Left lung (tissue), 10 donors: ENCODE results near the gene TRIM37. TPM values are rescaled to one million over a fixed set of nuclear protein-coding genes. Genes with fewer than 3 reads are reported as not detected.

Experiments used
- ATAC-seq: fragments of 200-7000 bp; cut with Tn5 transposase; one replicate; pipeline ENCODE4 v1.9.1; 2020; ENCODE audit warnings: moderate library complexity
- DNase-seq, 4 donors: peaks; one replicate each; pipeline ENCODE4 v3.0.0-alpha.2; 2013 to 2020
- H3K27ac ChIP-seq, 2 donors: fragments of 200-600 bp; sonication (generic) in 1 of 2; one replicate each; pipeline versions ENCODE4 v1.5.0 to v1.8.0; 2020 to 2021
- H3K27me3 ChIP-seq, 2 donors: fragments of 200-600 bp; sonication (generic) in 1 of 2; one replicate each; pipeline versions ENCODE4 v1.5.0 to v1.8.0; 2020 to 2021
- H3K36me3 ChIP-seq, 2 donors: fragments of 200-600 bp; sonication (generic) in 1 of 2; one replicate each; pipeline versions ENCODE4 v1.5.0 to v1.8.0; 2020 to 2021
- H3K4me1 ChIP-seq, 2 donors: fragments of 200-600 bp; one replicate each; pipeline ENCODE4 v1.8.0; 2021
- H3K4me3 ChIP-seq, 2 donors: fragments of 200-600 bp; sonication (generic) in 1 of 2; one replicate each; pipeline versions ENCODE4 v1.5.0 to v1.8.0; 2020 to 2021; ENCODE audit warnings: mild to moderate bottlenecking in 1 of 2
- H3K9me3 ChIP-seq, 2 donors: fragments of 200-600 bp; sonication (generic) in 1 of 2; one replicate each; pipeline versions ENCODE4 v1.5.0 to v1.8.0; 2020 to 2021
- intact Hi-C, 2 donors: fragments of 100-400 bp; cut with DNase I; formaldehyde crosslinking; loops; one replicate each; pipeline versions ENCODE4 v1.11.2 to v1.14.2; 2022
- polyA plus RNA-seq, 6 donors: library from polyadenylated mRNA; unstranded; fragments of 120-200 nt; gene quantifications; one replicate each; pipeline ENCODE4 v1.2.1, GENCODE V29; 2013; ENCODE audit not compliant: insufficient read length in 6 of 6
- total RNA-seq, 2 donors: library from RNA; stranded (reverse); fragmentation: NEBNext Ultra II Directional; extraction: Animal tissue kit (Norgen Biotek cat#: 25700); gene quantifications; one replicate each; pipeline ENCODE4 v1.2.1, GENCODE V29; 2021
- TF ChIP-seq, protein P1 (sequence below), 2 donors: fragments of 200-600 bp; sonication (generic) in 1 of 2; IDR thresholded peaks; one replicate each; pipeline versions ENCODE4 v1.5.0 to v1.8.0; 2021; ENCODE audit warnings: antibody characterized with exemption in 2 of 2
- donor health status: DM: no; HTN: yes; CAD: no.
- donor health status: DM: no; HTN: no; CAD: no.

Gene TRIM37
- total and polyA plus RNA-seq, 8 donors, result 17.0 to 23.3 (median 21.4) TPM

DNA sequence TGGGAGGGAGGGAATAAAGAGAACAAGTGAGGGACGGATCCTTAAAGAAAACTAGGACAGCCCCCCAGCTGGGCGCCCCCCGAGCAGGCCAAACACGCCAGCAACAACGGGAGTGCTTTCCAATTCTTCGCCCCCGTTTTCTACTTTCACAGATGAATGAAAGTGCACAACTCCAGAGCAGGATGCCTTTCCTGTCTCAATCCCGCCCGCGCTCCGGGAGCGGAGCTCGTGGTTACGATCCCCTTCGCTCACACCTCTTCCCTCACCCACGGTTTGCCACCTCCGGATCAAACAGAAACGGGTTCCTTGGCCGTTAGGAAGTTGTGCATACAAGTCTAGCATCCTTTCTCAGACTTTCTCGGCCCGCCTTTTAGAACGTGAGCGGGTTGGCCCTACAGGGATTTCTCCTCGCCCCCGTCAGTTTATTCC, 47.6 kb upstream of the TRIM37 start:
- DNase-seq, result peak in 2 of 4 donors; percentile 51 to 81
- peak; percentile 14 for ATAC-seq
- intact Hi-C loops, result no loop called here
- Histone ChIP-seq H3K27me3 (no peaks in the 10 kb centered on the region), H3K36me3 (no peaks in the 10 kb centered on the region), H3K4me3 (peak overlapping the region; percentile 64 to 88), H3K9me3 (no peaks in the 10 kb centered on the region), H3K27ac (peak overlapping the region; percentile 91), H3K4me1 (peaks cover 12 to 28% of the 10 kb centered on the region in 2 donors)
- TF ChIP-seq, protein P1, sequence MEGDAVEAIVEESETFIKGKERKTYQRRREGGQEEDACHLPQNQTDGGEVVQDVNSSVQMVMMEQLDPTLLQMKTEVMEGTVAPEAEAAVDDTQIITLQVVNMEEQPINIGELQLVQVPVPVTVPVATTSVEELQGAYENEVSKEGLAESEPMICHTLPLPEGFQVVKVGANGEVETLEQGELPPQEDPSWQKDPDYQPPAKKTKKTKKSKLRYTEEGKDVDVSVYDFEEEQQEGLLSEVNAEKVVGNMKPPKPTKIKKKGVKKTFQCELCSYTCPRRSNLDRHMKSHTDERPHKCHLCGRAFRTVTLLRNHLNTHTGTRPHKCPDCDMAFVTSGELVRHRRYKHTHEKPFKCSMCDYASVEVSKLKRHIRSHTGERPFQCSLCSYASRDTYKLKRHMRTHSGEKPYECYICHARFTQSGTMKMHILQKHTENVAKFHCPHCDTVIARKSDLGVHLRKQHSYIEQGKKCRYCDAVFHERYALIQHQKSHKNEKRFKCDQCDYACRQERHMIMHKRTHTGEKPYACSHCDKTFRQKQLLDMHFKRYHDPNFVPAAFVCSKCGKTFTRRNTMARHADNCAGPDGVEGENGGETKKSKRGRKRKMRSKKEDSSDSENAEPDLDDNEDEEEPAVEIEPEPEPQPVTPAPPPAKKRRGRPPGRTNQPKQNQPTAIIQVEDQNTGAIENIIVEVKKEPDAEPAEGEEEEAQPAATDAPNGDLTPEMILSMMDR (IDR thresholded peaks at IDR 0.05), result no peak

DNA sequence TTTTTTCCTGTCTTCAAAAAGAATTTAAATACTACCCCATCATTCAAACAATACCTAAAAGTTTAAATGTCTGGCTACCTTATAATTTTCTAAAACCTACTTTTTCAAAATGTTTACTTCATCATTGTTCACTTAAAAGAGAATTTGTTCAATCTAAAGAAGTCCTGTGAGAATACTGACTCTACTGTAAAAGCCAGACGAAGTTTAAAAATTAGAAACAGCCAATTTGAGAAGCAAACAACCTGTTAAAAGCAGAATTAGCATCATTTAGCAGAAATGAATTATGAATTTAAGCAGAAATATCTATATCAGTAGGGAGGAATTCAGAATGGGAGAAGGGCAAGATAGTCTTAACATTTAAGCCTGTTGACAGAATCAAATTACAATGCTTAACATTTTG, 46.2 kb upstream of the TRIM37 start:
- intact Hi-C loops, result no loop called here
- no peaks in the 10 kb centered on the region for H3K36me3 ChIP-seq
- H3K4me1 ChIP-seq, result peaks cover 14 to 28% of the 10 kb centered on the region in 2 donors
- no peak overlapping the region for H3K4me3 ChIP-seq
- TF ChIP-seq, protein P1 (IDR thresholded peaks at IDR 0.05), result no peak
- H3K9me3 ChIP-seq, result no peaks in the 10 kb centered on the region
- no peak overlapping the region for H3K27ac ChIP-seq
- DNase-seq (no peak), ATAC-seq (no peak)
- H3K27me3 ChIP-seq, result no peaks in the 10 kb centered on the region

DNA sequence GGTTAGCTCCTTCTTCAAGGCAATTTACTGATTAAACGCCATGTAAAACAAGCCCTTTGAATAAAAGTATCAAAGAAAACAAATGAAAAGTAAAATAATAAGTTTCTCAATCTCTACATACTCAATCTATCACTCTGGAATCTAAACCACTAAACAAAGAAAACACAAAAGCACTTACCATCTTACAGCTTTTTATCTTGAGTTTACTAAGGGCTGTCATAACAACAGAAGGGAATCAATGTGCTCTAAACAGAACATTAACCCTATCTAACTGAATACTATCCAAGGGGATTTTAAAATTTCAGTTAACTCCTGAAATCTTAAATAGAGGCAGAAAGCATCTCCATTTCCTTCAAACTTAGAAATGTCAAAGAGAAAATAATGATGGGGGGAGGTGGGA, 44.9 kb upstream of the TRIM37 start:
- TF ChIP-seq, protein P1 (IDR thresholded peaks at IDR 0.05), result no peak
- no peak for ATAC-seq
- intact Hi-C loops, result no loop called here
- Histone ChIP-seq H3K36me3 (no peaks in the 10 kb centered on the region), H3K27ac (peak overlapping the region in 1 of 2 donors; percentile 28), H3K4me1 (peaks cover 14 to 28% of the 10 kb centered on the region in 2 donors), H3K4me3 (no peak overlapping the region), H3K27me3 (no peaks in the 10 kb centered on the region), H3K9me3 (no peaks in the 10 kb centered on the region)
- no peak for DNase-seq

DNA sequence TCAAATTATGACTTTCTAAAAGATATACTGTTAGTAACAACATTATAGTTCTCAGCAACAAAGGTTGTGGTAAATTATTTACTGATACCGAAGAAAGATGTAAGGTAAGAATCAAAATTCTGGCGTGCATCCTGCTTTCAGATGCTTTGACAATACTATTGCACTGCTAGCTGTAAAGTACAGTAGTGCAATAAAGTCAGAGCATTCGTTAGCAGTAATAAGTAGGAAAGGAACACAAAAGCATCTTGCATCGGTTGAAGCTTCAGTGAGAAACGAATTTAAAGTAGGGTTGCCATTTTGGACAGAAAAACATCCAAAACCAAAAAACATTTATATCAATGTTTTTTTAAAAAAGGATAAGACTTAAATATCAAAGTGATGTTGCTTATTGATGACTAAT, 44.3 kb upstream of the TRIM37 start:
- H3K4me1 ChIP-seq, result peaks cover 14 to 22% of the 10 kb centered on the region in 2 donors
- no peak for DNase-seq
- no peak overlapping the region for H3K4me3 ChIP-seq
- intact Hi-C loops, result no loop called here
- ATAC-seq, result no peak
- TF ChIP-seq, protein P1 (IDR thresholded peaks at IDR 0.05), result no peak
- H3K36me3 ChIP-seq, result no peaks in the 10 kb centered on the region
- H3K27me3 ChIP-seq, result no peaks in the 10 kb centered on the region
- no peak overlapping the region for H3K27ac ChIP-seq
- no peaks in the 10 kb centered on the region for H3K9me3 ChIP-seq

DNA sequence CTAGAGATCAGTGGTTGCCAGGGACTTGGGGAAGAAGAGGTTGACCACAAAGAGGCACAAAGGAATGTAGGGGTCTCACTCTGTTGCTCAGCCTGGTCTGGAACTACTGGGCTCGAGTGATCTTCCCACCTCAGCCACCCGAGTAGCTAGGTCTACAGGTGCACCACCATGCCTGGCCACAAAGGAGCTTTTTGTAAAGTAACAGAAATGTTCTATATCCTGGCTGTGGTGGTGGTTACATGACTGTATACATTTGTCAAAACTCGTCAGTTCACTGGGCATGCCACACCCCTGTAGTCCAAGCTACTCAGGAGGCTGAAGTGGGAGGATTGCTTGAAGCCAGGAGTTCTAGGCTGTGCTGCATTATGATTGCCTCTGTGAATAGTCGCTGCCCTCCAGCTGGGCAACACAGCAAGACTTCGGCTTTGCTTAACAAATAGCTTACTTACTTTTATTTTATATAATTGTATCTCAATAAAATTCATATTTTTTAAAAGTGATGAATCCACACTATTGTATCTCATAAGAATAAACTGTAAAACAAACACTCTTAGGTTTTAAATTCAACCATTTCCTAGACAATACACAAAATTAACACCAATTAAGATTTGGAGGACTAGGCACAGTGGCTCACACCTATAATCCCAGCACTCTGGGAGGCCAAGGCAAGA, 43.3 kb upstream of the TRIM37 start:
- ATAC-seq (no peak), DNase-seq (no peak)
- intact Hi-C loops, result no loop called here
- Histone ChIP-seq H3K4me3 (no peak overlapping the region), H3K9me3 (no peaks in the 10 kb centered on the region), H3K36me3 (no peaks in the 10 kb centered on the region), H3K27ac (no peak overlapping the region), H3K27me3 (no peaks in the 10 kb centered on the region), H3K4me1 (peaks cover 14 to 18% of the 10 kb centered on the region in 2 donors)
- TF ChIP-seq, protein P1 (IDR thresholded peaks at IDR 0.05), result no peak
